A549 treated with ZK216348 at 1 μM for 4 hours (cell line): Measurements from ENCODE around the gene CRNN. TPM values are rescaled to one million over a fixed set of nuclear protein-coding genes. Genes with fewer than 3 reads are reported as not detected.

ENCODE experiments used
- total RNA-seq: library from RNA; stranded (reverse); fragments of 200-300 nt; extraction: Qiagen RNA extraction; gene quantifications from 5 replicates; pipeline ENCODE4 v1.2.3, GENCODE V29; 2022; ENCODE audit warnings: low read depth

The CRNN gene
- total RNA-seq: not detected in 5 replicates

GRCh38 chr1:152413909-152414308, at the start of gene CRNN:
TSS of gene CRNN (minus strand) at chr1:152414263. CDS start at chr1:152412233, 2,030 bp downstream.

GRCh38 chr1:152359906-152360305, 54.2 kb downstream of the CRNN start, which contains the start of gene FLG2:
TSS of gene FLG2 (minus strand) at chr1:152360006. CDS start at chr1:152358884, 1,122 bp downstream.

Other genes with a start within 250 kb of the CRNN start
- not detected in 5 replicates for gene HRNR, start 190.1 kb downstream of the CRNN start, total RNA-seq
- 0.01 to 0.02 TPM in 2 of 5 replicates, not detected in the others for gene FLG, start 89.0 kb downstream of the CRNN start, total RNA-seq
- gene FLG2, start 54.3 kb downstream of the CRNN start, total RNA-seq: not detected in 5 replicates
- not detected in 5 replicates for gene LCE5A, start 96.5 kb upstream of the CRNN start, total RNA-seq
- 0.42 to 0.83 TPM (median 0.60 TPM) in 3 of 5 replicates, not detected in the others for gene CRCT1, start 100.2 kb upstream of the CRNN start, total RNA-seq
- 0.27 to 0.31 TPM in 2 of 5 replicates, not detected in the others for gene LCE3E, start 152.5 kb upstream of the CRNN start, total RNA-seq
- 0.82 to 1.8 TPM (median 1.3 TPM) in 5 replicates for gene LCE3D, start 166.3 kb upstream of the CRNN start, total RNA-seq
- gene LCE3C, start 186.0 kb upstream of the CRNN start, total RNA-seq: not detected in 5 replicates
- not detected in 5 replicates for gene LCE3B, start 199.5 kb upstream of the CRNN start, total RNA-seq
- not detected in 5 replicates for gene LCE3A, start 208.8 kb upstream of the CRNN start, total RNA-seq
- not detected in 5 replicates for gene LCE2D, start 249.1 kb upstream of the CRNN start, total RNA-seq